ENCODE measurements around the gene RASAL2. TPM values are rescaled to one million over a fixed set of nuclear protein-coding genes. Genes with fewer than 3 reads are reported as not detected.

The RASAL2 gene
- total RNA-seq, 1 experiment from 2014 or later = 22.2 TPM

DNA sequence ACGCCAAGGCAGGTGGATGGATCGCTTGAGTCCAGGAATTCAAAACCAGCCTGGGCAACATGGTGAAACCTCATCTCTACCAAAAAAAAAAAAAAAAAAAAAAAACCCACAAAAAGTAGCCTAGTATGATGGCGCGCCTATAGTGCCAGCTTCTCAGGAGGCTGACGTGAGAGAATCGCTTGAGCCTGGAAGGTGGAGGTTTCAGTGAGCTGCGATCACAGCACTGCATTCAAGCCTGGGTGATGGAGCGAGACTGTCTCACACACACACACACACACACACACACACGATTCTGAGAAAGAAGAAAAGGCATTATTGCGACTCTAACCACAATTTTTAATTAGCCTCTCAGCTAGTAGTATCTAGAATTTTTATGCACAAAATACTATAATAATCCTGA lies 86.5 kb downstream of the RASAL2 start:
- H3K4me1 ChIP-seq (ENCODE audit: insufficient read depth, low read length) = peaks cover 3% of the 10 kb centered on the region; the same call in 1 of the 2 replicates
- no peak overlapping the region for H3T11ph ChIP-seq (ENCODE audit: low read length)
- H3K4me2 ChIP-seq (ENCODE audit: insufficient read depth, insufficient read length, low read length) = no peak overlapping the region
- no peaks in the 10 kb centered on the region for H3K79me1 ChIP-seq (ENCODE audit: insufficient read depth, low read depth, low read length, poor library complexity, severe bottlenecking)
- H2BK12ac ChIP-seq (ENCODE audit: insufficient read length, low read depth, low read length) = no peak overlapping the region
- no peak overlapping the region for H4K91ac ChIP-seq (ENCODE audit: insufficient read length, low read depth, low read length)
- H2BK120ac ChIP-seq (ENCODE audit: low read depth, low read length, poor library complexity, severe bottlenecking) = no peak overlapping the region
- H3K56ac ChIP-seq (ENCODE audit: insufficient read length, low read depth, low read length) = no peak overlapping the region
- no CpG with 5 or more reads among the region's 10 CpGs for WGBS (ENCODE audit: extremely low coverage, insufficient read length, low lambda C conversion rate)
- H3K79me2 ChIP-seq (ENCODE audit: insufficient read depth, low read length) = 0 out of 2 replicates have a peak, but pooled peaks cover 3% of the 10 kb centered on the region
- no peaks in the 10 kb centered on the region for H3K23me2 ChIP-seq (ENCODE audit: insufficient read length, low read depth, low read length, poor library complexity, severe bottlenecking)
- no peak overlapping the region for H2BK15ac ChIP-seq (ENCODE audit: low read depth, low read length)
- H3K9me3 ChIP-seq (ENCODE audit: control insufficient read depth, low read depth, low read length) = no peaks in the 10 kb centered on the region
- no peaks in the 10 kb centered on the region for H3K9me3 Mint-ChIP-seq
- H3K4me1 Mint-ChIP-seq = peaks cover 8% of the 10 kb centered on the region in 2 experiments
- no peak for DNase-seq
- no peak overlapping the region for H2BK20ac ChIP-seq (ENCODE audit: low read depth, low read length, poor library complexity, severe bottlenecking)
- H3K27me3 Mint-ChIP-seq (ENCODE audit: low read depth) = no peaks in the 10 kb centered on the region
- no peaks in the 10 kb centered on the region for H4K20me1 ChIP-seq (ENCODE audit: control insufficient read depth, insufficient read depth, insufficient read length)
- no peak overlapping the region for H2BK5ac ChIP-seq (ENCODE audit: insufficient read length, low read length)
- no peak overlapping the region for H3K23ac ChIP-seq (ENCODE audit: insufficient read length, low read depth, low read length)
- no peaks in the 10 kb centered on the region for H3K36me3 Mint-ChIP-seq (ENCODE audit: insufficient read depth in 1 of 3, low read depth in 3 of 3)
- H3K4ac ChIP-seq (ENCODE audit: low read depth, low read length) = no peak overlapping the region
- no peaks in the 10 kb centered on the region for H3K27me3 ChIP-seq (ENCODE audit: insufficient read depth, low read length)
- H2AK5ac ChIP-seq (ENCODE audit: insufficient read length, low read length) = no peak overlapping the region
- no peak overlapping the region for H3K4me3 Mint-ChIP-seq
- no peak overlapping the region for H3K27ac ChIP-seq (ENCODE audit: insufficient read length, low read depth, low read length)
- no peak overlapping the region for H3K14ac ChIP-seq (ENCODE audit: insufficient read depth, low read length)
- H4K8ac ChIP-seq (replicated peaks; ENCODE audit: insufficient read length, low read depth, low read length) = no peak overlapping the region
- no peak overlapping the region for H3K18ac ChIP-seq (ENCODE audit: insufficient read length, low read depth, low read length)
- peak overlapping the region in 1 of 3 experiments; percentile 70; a peak in 1 of 7 replicates for H3K27ac Mint-ChIP-seq
- H3K9ac ChIP-seq (ENCODE audit: extremely low read depth, insufficient read length, low read length) = no peak overlapping the region
- H4K5ac ChIP-seq (ENCODE audit: insufficient read length, low read depth, low read length) = no peak overlapping the region
- TF ChIP-seq, protein P1, sequence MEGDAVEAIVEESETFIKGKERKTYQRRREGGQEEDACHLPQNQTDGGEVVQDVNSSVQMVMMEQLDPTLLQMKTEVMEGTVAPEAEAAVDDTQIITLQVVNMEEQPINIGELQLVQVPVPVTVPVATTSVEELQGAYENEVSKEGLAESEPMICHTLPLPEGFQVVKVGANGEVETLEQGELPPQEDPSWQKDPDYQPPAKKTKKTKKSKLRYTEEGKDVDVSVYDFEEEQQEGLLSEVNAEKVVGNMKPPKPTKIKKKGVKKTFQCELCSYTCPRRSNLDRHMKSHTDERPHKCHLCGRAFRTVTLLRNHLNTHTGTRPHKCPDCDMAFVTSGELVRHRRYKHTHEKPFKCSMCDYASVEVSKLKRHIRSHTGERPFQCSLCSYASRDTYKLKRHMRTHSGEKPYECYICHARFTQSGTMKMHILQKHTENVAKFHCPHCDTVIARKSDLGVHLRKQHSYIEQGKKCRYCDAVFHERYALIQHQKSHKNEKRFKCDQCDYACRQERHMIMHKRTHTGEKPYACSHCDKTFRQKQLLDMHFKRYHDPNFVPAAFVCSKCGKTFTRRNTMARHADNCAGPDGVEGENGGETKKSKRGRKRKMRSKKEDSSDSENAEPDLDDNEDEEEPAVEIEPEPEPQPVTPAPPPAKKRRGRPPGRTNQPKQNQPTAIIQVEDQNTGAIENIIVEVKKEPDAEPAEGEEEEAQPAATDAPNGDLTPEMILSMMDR (conservative IDR thresholded peaks at IDR 0.05) = no peak
- no peak overlapping the region for H2AFZ ChIP-seq (ENCODE audit: low read length)
